Stimulated activated CD4-positive, alpha-beta T cell treated with anti-CD3 and anti-CD28 coated beads, Interleukin-2, amount 100 ng/mL, for 48 hours (primary cell): ENCODE results near the gene ITGB8.
A peak's percentile ranks its signal among the peaks of the same experiment; 100 is the strongest.

ENCODE experiments used
- DNase-seq, 2 donors: peaks; one replicate each; pipeline ENCODE4 v3.0.0-alpha.2; 2020

ITGB8 gene

DNA sequence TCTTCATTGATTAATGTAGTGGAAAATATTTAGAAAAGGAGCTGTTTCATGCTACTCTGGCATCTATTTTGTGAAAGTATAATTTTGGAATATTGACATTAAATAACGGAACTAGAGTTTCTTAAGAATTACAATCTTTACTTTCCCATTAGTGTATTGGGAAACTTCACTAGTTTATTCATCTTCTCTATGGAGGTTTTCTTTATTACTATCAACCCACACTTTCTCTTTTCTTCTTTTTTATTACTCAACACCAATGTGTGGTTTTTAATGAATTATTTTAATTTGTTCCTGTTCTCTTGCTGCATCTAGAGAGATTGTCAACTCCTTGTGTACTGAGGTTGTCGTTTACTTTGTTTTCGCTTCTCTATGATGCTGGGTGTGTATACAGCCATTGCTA, 20.4 kb upstream of the ITGB8 start:
- no peak for DNase-seq

DNA sequence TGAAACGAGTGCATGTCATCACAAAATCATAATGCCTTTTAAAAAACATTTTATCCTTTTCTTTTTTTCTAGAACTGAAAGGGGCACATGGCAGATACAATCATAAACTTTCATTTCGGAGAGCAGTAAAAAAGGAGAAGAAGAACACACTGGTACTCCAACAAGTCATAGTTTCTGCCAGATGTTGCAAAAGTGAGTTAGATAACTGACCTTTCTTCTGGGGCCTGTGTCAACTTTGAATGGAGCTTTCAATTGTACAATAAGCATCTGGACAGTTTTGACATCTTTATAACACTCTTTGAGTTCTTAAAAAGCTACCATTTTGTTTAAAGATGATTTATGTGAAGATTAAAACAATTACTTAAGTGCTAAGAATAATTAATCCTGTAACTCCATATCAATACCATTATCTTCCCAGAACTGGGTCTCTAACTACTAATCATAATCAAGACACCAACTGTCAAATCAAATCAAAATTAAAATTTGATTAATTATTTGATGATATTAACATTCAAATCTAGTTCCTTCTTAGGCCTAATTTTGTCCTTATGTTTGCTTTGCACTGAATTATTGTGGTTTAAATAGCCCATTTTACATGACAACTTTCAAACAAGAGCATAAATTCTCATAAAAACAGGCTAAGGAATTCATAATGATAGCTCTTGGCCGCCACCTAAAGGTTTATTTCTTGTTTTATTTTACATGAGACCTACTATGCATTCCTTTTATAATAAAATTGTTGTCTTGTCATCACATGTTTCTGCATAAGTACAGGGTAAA, 19.5 kb upstream of the ITGB8 start:
- no peak for DNase-seq

DNA sequence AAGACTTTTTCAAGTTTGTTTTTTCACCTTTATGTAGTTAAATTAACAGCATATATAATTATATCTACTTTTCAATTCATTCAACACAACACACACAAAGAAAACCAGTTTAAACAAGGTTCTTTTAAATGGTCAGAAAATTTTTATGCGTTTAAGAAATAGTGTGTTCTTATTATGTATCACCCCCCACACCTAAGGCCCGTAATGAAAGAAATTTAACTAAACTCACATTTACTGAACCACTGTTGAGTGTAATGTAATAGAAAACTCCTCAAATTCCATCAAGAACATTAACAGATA, 19.0 kb upstream of the ITGB8 start:
- DNase-seq, result no peak

DNA sequence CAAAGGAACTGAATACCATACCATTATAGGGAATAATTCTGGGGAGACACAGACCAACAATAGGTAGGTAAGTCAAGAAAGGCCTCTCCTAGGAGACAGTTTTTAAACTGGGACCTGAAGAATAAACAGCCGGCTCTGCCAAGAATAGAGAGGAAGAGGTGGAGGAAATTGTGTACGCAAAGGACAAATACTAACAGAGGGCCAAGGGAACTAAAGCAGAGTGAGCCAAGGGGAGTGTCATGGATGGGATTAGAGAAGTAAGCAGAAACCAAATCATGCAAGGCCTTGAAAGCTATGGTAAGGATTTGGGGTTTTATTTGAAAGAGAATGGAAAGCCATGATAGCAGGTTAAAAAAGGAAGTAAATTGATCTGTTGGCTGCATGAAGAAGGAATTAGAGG, 18.1 kb upstream of the ITGB8 start:
- DNase-seq, result no peak

DNA sequence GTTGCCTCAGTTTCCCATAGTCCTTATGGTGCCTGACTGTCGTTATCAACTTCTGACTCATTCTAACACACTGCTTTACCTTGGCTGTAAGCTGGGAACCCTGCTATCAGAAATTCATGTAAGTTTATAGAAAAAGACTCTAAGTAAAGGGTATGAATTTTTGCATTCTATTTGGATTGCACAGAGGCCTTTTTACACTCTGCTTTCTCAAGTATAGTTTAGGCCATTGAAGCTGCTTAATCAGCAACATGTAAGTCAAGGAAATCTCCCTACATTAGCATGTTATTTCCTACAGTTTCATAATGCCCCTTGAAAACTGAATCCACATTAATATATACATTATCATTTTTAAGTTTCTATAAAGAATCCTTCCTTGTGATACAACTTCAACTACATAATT, 17.1 kb upstream of the ITGB8 start:
- DNase-seq, result no peak

DNA sequence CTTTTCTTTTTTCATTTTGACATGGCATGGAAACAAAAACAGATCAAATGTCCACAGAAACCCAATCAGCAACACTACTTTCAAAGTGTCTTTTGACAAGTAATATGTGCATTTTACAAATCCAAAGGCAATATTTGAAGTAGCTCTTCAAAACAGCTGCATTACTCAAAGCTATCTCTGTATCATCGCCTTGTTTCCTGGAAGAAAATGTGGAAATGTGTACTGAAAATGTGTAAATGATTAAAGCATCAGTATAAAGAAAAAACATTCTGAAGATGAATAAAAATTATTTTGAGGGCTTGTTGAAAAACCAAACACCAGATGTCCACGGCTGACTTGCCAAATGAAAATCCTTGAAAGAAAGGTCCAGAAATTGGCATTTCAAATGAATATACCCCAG, 16.5 kb upstream of the ITGB8 start:
- no peak for DNase-seq

DNA sequence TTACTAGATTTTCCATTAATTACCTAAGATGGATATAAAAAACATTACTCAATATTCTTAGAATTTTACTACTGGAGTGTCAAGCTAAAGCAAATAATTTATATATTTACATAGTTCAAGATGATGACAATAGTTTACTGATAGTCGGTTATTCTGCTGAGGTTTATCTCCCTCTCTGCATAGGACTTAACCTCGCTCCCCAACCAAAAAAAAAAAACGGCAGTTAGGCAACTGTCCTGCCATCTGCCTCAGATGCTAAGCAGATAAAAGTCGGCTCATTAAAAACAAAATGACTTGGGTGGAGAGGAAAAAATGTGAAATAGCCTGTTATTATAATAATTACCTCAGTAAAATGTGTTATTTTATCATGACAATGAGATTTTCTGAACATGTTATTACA, 14.0 kb upstream of the ITGB8 start:
- no peak for DNase-seq

DNA sequence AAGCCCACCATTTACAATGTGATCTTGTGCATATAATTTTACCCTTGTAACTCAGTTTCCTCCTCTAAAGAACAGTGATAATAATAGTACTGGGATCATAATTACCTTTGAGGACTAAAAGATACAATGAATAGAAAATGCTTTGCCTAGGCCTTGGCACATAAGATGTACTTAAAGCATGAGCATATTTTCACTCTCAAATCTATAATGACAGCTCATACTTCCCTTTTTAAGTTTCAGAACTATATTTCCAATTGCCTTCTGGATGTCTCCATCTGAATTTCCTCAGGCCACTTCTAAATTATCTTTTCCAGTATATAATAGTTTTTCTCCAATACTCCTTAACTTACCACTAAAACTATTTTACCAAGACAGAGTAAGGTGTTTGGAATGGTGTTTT, 13.3 kb upstream of the ITGB8 start:
- DNase-seq, result no peak

DNA sequence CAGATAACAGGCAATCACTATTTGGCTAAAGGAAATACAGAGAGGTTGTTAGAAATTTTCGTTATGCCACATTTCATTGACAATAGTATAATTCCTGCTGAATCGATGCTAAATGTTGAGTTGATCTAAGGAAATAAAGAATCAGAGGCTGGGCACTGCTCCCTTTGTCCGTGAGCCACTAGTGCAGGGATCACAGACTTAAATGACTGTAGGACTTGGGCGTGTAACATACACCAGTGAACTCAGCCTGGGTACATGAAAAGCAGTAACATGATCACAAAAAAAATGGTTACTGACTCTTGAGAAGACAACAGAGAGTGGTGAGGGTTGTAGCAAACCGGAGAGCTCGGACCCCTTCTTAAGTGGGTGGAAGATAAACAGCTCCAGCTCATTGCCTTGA, 11.8 kb upstream of the ITGB8 start:
- no peak for DNase-seq

DNA sequence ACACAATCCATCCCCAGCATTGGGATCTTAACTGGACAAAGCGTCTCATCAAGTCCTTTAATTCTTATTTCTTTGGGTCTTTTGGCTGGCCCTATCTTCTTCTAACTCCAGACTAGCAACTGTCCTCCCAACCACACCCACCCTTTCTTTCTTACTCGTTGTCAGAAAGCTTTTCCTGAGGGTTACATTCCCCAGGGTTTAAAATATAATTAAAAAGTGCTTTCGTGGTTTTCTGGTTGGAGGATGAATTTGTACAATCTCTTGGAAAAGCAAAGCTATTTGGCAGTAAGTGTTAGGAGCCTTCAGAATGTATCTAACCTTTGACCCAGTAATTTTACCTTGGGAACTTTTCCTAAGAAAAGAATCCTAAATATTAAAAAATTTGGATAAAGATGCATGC, 10.4 kb upstream of the ITGB8 start:
- no peak for DNase-seq

DNA sequence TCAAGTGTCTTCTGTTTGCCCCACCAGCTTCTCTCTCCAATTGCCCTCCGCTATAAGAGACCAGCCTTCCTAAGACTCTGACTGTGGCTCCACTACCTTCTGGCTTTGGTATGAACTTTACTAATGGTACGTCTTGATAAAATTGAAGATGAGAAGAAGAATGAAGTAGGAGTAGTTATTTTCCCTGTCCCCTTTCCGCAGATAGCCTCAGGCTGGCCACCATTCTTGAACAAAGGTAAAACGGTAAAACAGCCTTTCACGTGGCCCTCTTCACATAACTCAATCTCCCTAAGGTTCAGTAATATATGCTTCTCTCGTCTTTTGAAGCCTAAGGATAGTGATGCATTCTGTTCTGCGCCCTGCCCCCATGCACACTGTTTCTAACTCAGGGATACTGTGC, 9.9 kb upstream of the ITGB8 start:
- no peak for DNase-seq

DNA sequence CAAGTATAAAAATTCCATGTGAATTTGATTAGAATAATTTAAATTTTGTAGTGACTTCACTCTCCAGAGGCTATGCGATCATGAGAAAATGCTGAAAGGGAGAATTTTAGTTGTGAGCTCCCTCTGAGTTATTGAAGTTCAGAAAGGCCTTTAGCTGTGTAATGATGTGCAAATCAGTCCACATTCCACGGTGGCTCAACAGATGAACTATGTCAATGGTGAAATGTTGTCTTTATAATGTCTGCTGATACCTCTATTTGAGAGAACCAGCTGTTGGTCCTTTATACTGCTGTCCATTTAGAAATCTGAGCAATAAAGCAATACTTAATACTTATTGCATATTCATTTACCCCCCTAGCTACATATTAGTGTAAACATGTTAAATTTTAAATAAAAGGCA, 7.1 kb upstream of the ITGB8 start:
- DNase-seq, result no peak

DNA sequence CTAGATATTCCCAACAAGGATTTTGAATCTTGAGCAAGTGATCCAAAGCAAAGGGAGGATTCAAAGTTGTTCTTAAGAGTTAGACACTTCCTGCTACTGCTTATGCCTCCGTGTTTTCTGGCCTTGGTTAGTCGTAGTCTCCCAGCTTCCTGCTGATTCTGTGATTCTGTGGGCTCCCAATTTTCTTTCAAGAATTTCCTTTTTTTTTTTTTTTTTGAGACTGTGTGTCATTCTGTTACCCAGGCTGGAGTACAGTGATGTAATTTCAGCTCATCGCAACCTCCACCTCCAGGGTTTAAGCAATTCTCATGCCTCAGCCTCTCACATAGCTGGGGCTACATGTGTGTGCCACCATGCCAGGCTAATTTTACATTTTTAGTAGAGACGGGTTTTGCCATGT, 4.4 kb upstream of the ITGB8 start:
- DNase-seq, result no peak

DNA sequence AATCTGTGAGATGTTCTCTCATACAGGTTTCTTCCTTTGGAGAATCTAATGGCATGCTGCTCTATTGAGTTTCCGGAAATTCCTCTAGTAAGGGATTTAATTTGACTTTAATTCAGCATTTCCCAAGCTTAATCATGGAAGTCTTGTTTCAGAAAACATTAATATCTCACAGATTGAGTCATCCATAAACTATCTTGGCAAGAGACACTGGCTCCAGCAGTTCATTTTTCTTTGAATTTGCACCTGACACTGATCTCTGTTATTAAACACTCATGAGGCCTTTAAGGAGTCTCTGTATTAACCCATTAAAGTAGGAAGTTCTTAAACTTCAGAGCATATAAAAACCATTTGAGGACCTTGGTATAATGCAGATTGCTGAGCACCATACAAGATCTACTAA, 3.6 kb upstream of the ITGB8 start:
- no peak for DNase-seq

DNA sequence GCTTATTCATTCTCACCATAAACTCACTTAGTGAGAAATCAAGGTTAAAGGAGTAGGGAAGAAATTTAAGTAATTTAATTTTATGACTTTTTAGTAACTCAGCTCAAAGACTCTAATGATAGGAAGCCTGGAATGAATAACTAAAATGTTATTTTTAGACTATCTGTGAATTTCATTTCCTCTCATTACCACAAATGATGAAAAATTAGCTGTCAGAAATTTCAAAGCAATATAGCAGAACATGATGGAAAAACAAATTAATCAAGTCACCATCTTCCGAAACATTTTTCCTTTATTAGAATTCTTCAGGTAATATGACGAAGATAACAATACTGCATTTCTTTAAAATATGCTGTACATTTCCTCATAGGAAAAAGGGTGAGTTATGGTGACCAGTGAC, 2.7 kb upstream of the ITGB8 start:
- no peak for DNase-seq

DNA sequence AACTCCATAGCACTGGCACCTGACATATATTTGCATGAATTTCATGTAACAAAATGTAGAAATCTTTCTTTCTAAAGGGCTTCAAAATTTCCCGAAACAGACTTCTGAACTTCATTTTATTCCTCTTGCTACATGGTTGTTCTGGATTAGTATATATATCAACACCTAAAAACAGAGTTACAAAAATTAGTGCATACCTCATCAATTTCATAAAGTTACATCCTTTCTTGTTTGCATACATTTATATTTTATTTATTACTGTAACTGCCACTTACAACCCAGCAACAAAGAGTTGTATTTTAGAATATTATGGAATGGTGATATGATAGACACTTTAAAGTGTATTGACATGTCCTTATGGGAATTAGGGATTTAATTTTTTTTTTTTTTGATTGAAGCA, 2.0 kb upstream of the ITGB8 start:
- DNase-seq, result no peak

DNA sequence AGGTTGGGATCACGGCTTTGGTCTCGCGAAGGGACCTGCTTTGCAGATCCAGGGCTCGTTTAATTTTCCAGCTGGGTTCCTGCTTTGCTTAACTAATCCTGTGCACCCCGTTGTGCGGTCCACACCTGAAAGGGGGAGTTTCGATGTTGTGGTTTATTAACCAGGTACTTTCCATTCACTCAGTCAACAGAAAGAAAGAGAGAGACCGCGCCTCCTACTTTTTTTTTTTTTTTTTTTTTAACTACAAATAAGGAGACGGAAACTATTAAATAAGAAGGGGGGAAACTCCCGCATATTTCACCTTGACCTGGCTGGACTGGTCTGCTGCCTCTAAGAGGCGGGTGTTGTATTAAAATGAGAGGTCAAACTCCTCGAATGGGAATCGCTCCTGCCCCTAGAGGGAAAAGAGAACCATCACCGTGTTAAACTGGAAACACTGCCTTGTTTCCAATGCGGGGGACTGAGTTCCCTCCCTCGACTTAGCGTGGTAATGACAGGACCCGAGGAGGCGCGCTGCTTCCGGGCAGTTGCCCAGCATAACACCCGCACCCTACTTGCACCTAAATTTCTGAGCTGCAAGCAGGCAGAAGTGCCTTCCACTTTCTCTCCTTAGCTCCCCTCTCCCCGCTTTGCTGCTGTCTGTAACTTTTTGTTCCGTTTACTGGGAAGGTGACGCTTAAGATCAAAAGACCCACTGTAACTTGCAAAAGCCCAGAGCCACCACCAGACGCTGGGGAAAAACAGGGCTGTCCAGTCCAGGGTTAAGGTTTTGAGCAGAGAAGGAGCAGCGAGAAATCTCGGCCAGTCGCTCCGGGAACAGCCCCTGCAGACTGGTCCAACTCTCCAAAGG, 1.1 kb upstream of the ITGB8 start:
- no peak for DNase-seq

DNA sequence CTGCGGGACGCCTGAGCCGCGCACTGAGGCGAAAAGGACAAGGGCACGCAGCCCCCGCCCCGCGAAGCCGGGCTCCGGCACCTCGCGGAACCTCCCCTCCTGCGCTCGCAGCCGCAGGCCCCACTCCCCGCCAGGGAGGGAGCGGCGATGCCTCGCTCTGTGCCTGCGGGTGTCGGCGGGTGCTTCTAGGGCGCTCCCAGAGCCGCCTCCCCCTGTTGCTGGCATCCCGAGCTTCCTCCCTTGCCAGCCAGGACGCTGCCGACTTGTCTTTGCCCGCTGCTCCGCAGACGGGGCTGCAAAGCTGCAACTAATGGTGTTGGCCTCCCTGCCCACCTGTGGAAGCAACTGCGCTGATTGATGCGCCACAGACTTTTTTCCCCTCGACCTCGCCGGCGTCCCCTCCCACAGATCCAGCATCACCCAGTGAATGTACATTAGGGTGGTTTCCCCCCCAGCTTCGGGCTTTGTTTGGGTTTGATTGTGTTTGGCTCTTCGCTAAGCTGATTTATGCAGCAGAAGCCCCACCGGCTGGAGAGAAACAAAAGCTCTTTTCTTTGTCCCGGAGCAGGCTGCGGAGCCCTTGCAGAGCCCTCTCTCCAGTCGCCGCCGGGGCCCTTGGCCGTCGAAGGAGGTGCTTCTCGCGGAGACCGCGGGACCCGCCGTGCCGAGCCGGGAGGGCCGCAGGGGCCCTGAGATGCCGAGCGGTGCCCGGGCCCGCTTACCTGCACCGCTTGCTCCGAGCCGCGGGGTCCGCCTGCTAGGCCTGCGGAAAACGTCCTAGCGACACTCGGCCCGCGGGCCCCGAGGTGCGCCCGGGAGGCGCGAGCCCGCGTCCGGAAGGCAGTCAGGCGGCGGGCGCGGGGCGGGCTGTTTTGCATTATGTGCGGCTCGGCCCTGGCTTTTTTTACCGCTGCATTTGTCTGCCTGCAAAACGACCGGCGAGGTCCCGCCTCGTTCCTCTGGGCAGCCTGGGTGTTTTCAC, 519 bp downstream of the ITGB8 start:
- DNase-seq, result peak; percentile 1 to 10

DNA sequence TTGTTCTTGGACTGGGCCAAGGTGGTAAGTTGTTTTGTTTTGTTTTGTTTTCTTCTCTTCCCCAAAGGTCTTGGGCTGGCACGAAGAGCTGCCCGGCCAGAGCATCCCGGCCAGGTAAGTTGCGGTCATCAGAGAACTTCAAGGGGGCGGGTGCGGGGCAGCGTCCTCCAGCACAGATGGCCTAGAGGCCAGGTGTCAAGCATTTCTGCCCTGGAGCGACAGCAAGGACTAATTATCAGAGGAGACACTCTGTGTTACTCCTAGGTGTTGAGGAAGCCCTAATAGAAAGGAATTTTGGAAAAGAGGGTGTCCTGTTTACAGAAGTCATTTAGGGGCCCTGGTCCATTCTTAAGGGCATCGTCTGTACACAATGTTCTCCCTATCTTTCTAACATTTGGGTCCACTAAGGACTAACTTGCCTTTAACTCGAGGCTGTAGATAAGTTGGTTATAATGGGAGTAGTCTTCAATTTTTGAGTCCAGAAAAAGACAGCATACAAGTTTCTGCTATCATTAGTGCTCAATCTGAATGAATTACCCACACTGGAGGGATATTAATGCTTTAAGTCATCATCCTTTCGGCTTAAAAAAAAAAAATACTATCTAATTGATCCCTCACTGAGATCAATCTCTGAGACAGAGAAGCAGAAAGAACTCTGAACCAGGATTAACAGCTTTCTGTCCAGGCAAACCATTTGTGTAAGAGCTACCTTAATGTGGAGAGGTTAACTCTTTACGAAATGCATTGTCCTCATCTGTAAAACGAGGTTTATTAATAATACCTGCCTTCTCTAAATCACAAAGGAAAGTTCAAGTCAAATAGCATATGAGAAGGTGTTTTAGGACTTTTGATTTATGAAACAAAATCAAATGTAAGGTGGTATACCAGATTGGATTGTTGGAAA, 1.5 kb downstream of the ITGB8 start:
- no peak for DNase-seq

DNA sequence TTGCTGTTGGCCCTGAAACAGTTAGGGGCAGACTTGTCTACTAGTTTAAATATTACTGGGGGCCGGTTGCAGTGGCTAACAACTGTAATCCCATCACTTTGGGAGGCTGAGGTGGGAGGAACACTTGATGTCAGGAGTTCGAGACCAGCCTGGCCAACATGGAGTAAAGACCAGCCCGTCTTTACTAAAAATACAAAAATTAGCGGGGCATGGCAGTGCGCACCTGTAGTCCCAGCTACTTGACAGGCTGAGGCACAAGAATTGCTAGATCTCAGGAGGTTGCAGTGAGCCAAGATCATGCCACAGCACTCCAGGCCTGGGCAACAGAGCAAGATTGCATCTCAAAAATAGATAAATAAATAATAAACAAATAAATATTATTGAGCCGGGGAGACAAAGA, 7.6 kb downstream of the ITGB8 start:
- no peak for DNase-seq

DNA sequence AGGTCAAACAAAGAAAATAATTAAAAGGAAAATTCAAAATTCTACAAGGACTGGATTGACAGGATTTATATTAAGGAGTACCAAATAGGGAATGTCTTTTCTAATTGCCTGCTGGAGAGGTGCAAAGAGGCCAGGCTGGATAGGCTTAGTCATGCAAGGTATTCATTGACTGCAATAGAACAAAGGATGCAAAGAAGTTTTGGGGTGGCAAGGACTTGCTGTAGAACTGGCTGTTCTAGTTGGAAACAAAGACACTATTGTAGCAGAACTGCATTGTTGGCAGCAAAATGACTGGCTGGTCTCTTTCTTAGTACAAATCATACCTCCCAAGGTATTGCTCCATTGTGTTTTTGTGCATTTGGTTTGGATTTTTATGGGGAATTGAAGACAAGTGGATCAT, 10.1 kb downstream of the ITGB8 start:
- no peak for DNase-seq

DNA sequence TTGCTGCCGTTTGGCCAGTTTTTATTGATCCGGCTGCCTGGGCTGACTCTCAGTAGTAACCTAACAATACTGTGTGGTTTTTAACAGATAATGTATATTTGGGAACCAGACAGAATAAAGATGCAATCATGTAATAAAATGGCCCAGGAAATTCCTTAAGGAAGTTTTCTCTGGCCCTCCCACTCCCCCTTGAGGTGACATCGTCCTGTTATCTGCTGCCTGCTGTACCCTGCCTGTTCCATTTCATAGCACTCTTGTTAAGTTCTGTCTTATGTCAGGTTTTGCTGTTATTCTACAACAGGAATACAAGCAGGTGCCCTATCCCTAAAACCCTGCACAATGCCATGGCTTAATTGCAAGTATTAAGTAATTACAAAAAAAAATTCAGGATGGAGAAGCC, 12.5 kb downstream of the ITGB8 start:
- DNase-seq, result no peak

DNA sequence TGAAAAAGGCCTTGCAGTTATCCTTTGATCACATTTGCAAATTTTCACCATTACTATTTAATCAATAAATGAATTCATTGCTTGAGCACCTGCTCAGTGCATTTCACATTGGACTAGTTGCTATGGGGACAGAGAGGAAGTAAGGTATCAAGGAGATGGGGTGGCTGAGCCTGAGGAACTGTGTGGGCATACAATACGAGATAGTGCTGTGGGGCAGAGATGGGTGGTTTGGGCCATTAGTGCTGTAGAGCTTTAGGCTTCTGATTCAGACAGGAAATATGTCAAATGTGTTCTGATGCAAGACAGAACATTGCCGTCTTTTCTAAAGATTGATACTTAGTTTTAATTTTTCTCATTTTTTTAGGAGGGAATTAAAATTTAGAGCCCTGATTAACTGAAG, 13.2 kb downstream of the ITGB8 start:
- DNase-seq, result no peak
